PC-3 (cell line): ENCODE results near the gene RNF157.

Experiments used
- CTCF ChIP-seq: fragments of 300-600 bp; sonication (generic); conservative IDR thresholded peaks from 2 replicates; pipeline ENCODE4 v1.5.1; 2017; ENCODE audit warnings: antibody characterized with exemption, low read depth, mild to moderate bottlenecking, low read length
- EZH2 ChIP-seq: fragments of 300-600 bp; sonication (generic); IDR thresholded peaks from one replicate; pipeline ENCODE4 v1.6.1; 2017; ENCODE audit warnings: antibody characterized with exemption, mild to moderate bottlenecking, low read length; ENCODE audit not compliant: unreplicated experiment
- EZH2phosphoT487 ChIP-seq: fragments of 300-600 bp; sonication (generic); IDR thresholded peaks from 2 replicates; pipeline ENCODE4 v1.6.1; 2018; ENCODE audit warnings: mild to moderate bottlenecking, antibody characterized with exemption, low read length, borderline replicate concordance

DNA sequence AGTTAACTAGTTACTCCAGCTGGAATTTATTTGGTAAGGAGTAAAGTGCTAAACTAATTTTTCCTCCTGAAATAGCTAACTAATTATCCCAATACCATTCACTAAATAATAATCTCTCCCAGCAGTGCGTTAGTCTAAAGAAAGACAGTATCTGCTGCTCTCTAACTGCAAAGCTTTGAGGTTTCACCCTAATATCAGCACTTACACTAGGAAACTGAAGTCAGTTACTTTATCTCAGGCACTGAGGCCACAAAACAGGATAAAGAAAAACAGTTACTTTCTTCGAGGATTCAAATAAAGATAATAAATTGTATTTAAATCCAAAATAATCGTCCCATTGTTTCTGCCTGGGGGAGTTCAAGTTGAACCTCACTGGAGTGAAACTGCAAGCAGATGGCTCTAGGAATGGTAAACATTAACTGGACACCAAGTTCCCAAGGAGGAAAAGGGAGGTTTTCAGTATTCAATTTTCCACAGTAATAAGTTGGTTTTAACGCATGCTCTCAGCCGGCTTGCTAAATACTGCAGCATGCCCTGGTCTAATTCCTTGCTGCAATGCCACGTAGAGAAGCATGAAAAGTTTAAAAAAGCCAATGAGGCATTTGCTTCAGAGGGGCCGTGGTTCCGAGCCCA lies 79.3 kb downstream of the RNF157 start:
- no peak for TF ChIP-seq CTCF
- no peak for TF ChIP-seq EZH2
- no peak for TF ChIP-seq EZH2phosphoT487
